Keratinocyte (primary cell): ENCODE measurements around the gene PLA2G4D. TPM values are rescaled to one million over a fixed set of nuclear protein-coding genes. Genes with fewer than 3 reads are reported as not detected.

Source experiments
- DNase-seq: peaks from one replicate; pipeline ENCODE4 v3.0.0-alpha.2; 2011; ENCODE audit warnings: low read depth, missing footprints, low spot score
- FAIRE-seq: peaks from 2 replicates; lab custom pipeline; 2011; peaks lifted over from hg19 to GRCh38; lab: Jason Lieb, UNC
- H2AFZ ChIP-seq: 2 replicates; pipeline ENCODE4 v1.6.0; 2012; ENCODE audit warnings: low read length, control low read depth, inconsistent platforms; ENCODE audit not compliant: control insufficient read depth
- H3K27ac ChIP-seq: 2 replicates; pipeline ENCODE4 v1.5.1; 2011; ENCODE audit warnings: low read length; ENCODE audit not compliant: control insufficient read depth, insufficient read depth
- H3K27me3 ChIP-seq: 3 replicates; pipeline ENCODE4 v1.6.0; 2011; ENCODE audit warnings: low read length; ENCODE audit not compliant: control insufficient read depth, insufficient read depth; ENCODE audit errors: extremely low read depth
- H3K36me3 ChIP-seq, 2 experiments: 2 replicates in 1 of 2; 3 replicates in 1 of 2; pipeline ENCODE4 v1.5.1; 2011; ENCODE audit warnings: low read length in 2 of 2, mild to moderate bottlenecking in 1 of 2; ENCODE audit not compliant: control insufficient read depth in 2 of 2, insufficient read depth in 2 of 2; ENCODE audit errors: extremely low read depth in 1 of 2
- H3K4me1 ChIP-seq: 3 replicates; pipeline ENCODE4 v1.5.1; 2011; ENCODE audit warnings: low read length; ENCODE audit not compliant: control insufficient read depth, insufficient read depth; ENCODE audit errors: extremely low read depth
- H3K4me2 ChIP-seq: 3 replicates; pipeline ENCODE4 v1.6.0; 2011; ENCODE audit warnings: low read depth, low read length; ENCODE audit not compliant: control insufficient read depth, insufficient read depth; ENCODE audit errors: extremely low read depth
- H3K4me3 ChIP-seq, 3 experiments: fragments of 200-600 bp in 1 of 3; sonication (generic) in 1 of 3; 2 replicates in 2 of 3; 3 replicates in 1 of 3; pipeline ENCODE4 v1.5.1; 2011 to 2016; ENCODE audit warnings: low read length in 3 of 3, mild to moderate bottlenecking in 3 of 3, control low read depth in 2 of 3, inconsistent platforms in 1 of 3, low read depth in 1 of 3, mixed read lengths in 1 of 3, mixed run types in 1 of 3, moderate library complexity in 1 of 3; ENCODE audit not compliant: control insufficient read depth in 2 of 3, insufficient read depth in 2 of 3; ENCODE audit errors: extremely low read depth in 1 of 3
- H3K79me2 ChIP-seq: 2 replicates; pipeline ENCODE4 v1.6.0; 2012; ENCODE audit warnings: low read length; ENCODE audit not compliant: control insufficient read depth, insufficient read depth
- H3K9ac ChIP-seq: 3 replicates; pipeline ENCODE4 v1.6.0; 2011; ENCODE audit warnings: low read length; ENCODE audit not compliant: control insufficient read depth, insufficient read depth; ENCODE audit errors: extremely low read depth
- H3K9me1 ChIP-seq: 3 replicates; pipeline ENCODE4 v1.6.0; 2011; ENCODE audit warnings: low read length; ENCODE audit not compliant: control insufficient read depth, insufficient read depth; ENCODE audit errors: extremely low read depth
- H3K9me3 ChIP-seq: 2 replicates; pipeline ENCODE4 v1.5.1; 2012; ENCODE audit warnings: low read depth, low read length; ENCODE audit not compliant: control insufficient read depth
- H4K20me1 ChIP-seq: 3 replicates; pipeline ENCODE4 v1.6.0; 2011; ENCODE audit warnings: low read length; ENCODE audit not compliant: control insufficient read depth, insufficient read depth; ENCODE audit errors: extremely low read depth
- EZH2 ChIP-seq: IDR thresholded peaks from one replicate; pipeline ENCODE4 v1.6.1; 2012; ENCODE audit warnings: inconsistent platforms, mild to moderate bottlenecking, low read length, moderate library complexity
- dilution Hi-C: fragments of 300-500 bp; cut with MboI; formaldehyde crosslinking; loops from one replicate; pipeline ENCODE4 v1.7.0; 2020; ENCODE audit warnings: low sequenced_read_pairs; ENCODE audit not compliant: extremely low pct_ligation_motif_present
- polyA plus RNA-seq, 5 experiments: library from polyadenylated mRNA; depleted of rRNA in 3 of 5; stranded (reverse) in 3 of 5; stranded (forward) in 1 of 5; unstranded in 1 of 5; fragments of >200 nt; gene quantifications; 1 replicate in 1 of 5; 2 replicates in 3 of 5; 3 replicates in 1 of 5; pipeline versions ENCODE4 v1.2.1 to v1.2.3, GENCODE V29; 2011 to 2012; ENCODE audit warnings: missing spikeins in 2 of 5, low read depth in 1 of 5, low replicate concordance in 1 of 5
- TF ChIP-seq, protein P1 (sequence below), 3 experiments: IDR thresholded peaks in 1 of 3; conservative IDR thresholded peaks in 1 of 3; optimal IDR thresholded peaks in 1 of 3; 2 replicates in 2 of 3; 3 replicates in 1 of 3; pipeline versions ENCODE3 to v1.5.1; 2011; ENCODE audit warnings: low read length in 3 of 3, mild to moderate bottlenecking in 3 of 3, moderate library complexity in 2 of 3, control low read depth in 1 of 3, inconsistent platforms in 1 of 3; ENCODE audit not compliant: insufficient read depth in 2 of 3; ENCODE audit errors: extremely low read depth in 1 of 3

Gene PLA2G4D
- polyA plus RNA-seq, 1 donor (not counting 4 experiments of a cell fraction or from before 2014, with no cell fraction given), result 0.69 TPM

DNA sequence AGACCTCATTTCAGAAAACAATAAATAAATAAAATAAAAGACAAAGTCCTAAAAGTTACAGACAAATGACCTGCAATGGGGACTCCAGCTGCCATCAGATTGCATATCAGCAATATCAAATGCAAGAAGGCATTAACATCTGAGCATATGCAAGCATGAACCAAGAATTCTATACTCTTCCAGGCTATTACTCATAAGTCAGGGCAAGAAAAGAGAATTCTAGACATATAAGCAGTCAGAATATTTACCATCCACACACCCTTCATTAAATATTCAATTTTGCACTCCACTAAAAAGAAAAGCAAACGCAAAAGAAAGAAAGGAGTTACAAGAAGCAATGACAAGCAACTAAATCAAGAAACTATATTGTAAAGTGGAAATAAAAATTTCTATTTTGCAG lies 41.0 kb upstream of the PLA2G4D start:
- no peaks in the 10 kb centered on the region for H3K9me1 ChIP-seq
- H2AFZ ChIP-seq, result no peak overlapping the region
- H3K79me2 ChIP-seq, result no peaks in the 10 kb centered on the region
- H3K36me3 ChIP-seq, result no peaks in the 10 kb centered on the region
- H3K27ac ChIP-seq, result no peak overlapping the region
- no peak overlapping the region for H3K9ac ChIP-seq
- H3K4me1 ChIP-seq, result peaks cover 3% of the 10 kb centered on the region
- dilution Hi-C loops, result no loop called here
- no peak overlapping the region for H3K4me3 ChIP-seq
- no peak for DNase-seq
- H3K9me3 ChIP-seq, result no peaks in the 10 kb centered on the region
- TF ChIP-seq, protein P1, sequence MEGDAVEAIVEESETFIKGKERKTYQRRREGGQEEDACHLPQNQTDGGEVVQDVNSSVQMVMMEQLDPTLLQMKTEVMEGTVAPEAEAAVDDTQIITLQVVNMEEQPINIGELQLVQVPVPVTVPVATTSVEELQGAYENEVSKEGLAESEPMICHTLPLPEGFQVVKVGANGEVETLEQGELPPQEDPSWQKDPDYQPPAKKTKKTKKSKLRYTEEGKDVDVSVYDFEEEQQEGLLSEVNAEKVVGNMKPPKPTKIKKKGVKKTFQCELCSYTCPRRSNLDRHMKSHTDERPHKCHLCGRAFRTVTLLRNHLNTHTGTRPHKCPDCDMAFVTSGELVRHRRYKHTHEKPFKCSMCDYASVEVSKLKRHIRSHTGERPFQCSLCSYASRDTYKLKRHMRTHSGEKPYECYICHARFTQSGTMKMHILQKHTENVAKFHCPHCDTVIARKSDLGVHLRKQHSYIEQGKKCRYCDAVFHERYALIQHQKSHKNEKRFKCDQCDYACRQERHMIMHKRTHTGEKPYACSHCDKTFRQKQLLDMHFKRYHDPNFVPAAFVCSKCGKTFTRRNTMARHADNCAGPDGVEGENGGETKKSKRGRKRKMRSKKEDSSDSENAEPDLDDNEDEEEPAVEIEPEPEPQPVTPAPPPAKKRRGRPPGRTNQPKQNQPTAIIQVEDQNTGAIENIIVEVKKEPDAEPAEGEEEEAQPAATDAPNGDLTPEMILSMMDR (optimal IDR thresholded peaks at IDR 0.05 in 1 of 3, IDR thresholded peaks at IDR 0.05 in 1 of 3, conservative IDR thresholded peaks at IDR 0.05 in 1 of 3; ENCODE audit: extremely low read depth in 1 of 3, insufficient read depth in 2 of 3, low read length in 3 of 3), result no peak
- TF ChIP-seq EZH2, result no peak
- no peaks in the 10 kb centered on the region for H4K20me1 ChIP-seq
- no peak overlapping the region for H3K4me2 ChIP-seq
- no peak for FAIRE-seq
- H3K27me3 ChIP-seq, result peaks cover 3% of the 10 kb centered on the region

DNA sequence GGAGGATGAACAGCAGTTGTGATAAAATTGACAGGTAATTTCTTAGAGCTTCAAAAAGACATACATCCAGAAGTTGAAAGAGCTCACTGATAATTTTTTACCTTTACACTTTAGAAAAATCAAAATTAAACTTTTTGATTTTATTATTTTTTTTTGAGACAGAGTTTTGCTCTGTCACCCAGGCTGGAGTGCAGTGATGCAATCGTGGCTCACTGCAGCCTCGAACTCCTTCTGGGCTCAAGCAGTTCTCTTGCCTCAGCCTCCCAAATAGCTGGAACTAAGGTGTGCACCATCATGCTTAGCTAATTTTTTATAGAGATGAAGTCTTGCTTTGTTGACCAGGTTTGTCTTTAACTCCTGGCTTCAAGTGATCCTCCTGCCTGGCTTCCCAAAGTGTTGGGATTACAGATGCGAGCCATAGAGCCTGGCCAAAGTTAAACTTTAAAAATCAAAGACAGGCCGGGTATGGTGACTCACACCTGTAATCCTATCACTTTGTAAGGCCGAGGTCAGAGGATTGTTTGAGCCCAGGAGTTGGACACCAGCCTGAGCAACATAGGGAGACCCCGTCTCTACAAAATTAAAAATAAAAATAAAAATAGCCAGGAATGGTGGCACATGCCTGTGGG lies 40.4 kb upstream of the PLA2G4D start:
- Histone ChIP-seq H3K27ac (no peak overlapping the region), H3K4me1 (peaks cover 3% of the 10 kb centered on the region), H2AFZ (no peak overlapping the region), H3K4me2 (no peak overlapping the region), H4K20me1 (no peaks in the 10 kb centered on the region), H3K9me1 (no peaks in the 10 kb centered on the region), H3K79me2 (no peaks in the 10 kb centered on the region), H3K36me3 (no peaks in the 10 kb centered on the region), H3K27me3 (peaks cover 3% of the 10 kb centered on the region), H3K4me3 (no peak overlapping the region), H3K9me3 (no peaks in the 10 kb centered on the region), H3K9ac (no peak overlapping the region)
- no peak for TF ChIP-seq EZH2
- no peak for FAIRE-seq
- DNase-seq, result no peak
- dilution Hi-C loops, result no loop called here
